GM21367 (cell line): Measurements from ENCODE around the gene GZMM.

Experiments used
- ATAC-seq: cut with Tn5 transposase; IDR thresholded peaks from one replicate; pipeline ENCODE4 v1.9.1; 2021; ENCODE audit not compliant: unreplicated experiment

GZMM gene

DNA sequence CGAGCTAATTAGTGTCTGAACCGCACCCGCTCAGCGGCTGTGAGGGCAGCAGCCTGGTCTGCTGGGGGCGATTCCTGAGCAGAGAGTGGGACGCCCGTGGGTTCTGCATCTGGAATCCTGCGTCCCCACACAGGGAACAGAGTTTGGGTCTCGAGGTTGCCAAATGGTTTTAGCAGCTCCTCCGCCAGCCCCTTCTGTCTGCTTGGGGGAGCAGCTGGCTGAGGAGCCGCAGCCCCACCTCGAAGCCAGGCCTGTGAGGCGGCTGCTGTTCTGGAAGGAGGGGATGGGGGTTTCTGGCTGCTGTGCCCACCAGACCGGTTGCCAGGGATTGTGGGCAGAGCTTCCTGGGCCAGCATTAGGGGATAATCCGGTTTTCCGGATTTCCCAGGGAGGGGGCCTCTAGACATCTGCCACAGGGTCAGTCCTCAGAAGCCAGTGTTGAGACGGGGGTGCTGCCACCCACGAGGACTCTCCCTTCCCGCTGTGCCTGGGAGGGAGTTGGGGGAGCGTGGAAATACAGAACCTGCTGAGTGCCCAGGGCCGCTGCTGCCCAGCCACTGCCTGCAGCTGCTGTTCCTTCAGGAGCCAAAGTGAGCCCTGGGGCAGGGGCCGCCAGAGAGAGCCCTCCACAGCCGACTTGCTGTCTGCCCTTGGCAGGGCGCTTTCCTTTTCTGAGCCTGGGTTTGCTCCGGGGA is 10.3 kb upstream of the GZMM start:
- ATAC-seq: no peak

DNA sequence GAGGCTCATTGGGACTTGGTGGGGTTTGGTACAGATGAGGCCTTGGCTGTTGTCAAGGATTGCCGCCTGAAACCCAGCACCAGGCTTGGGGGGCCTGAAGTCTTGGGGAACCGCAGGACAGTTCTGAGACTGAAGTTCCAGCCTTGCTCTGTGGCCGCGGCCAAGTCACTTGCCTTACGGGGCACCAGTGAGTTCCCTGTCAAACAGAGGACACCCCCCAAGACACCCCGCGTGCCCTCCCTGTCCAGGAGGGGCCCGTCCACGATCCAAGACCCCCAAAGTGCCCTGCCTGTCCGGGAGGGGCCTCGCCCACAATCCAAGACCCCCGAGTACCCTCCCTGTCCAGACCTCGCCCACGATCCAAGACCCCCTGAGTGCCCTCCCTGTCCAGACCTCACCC is 9.8 kb upstream of the GZMM start:
- ATAC-seq: no peak

DNA sequence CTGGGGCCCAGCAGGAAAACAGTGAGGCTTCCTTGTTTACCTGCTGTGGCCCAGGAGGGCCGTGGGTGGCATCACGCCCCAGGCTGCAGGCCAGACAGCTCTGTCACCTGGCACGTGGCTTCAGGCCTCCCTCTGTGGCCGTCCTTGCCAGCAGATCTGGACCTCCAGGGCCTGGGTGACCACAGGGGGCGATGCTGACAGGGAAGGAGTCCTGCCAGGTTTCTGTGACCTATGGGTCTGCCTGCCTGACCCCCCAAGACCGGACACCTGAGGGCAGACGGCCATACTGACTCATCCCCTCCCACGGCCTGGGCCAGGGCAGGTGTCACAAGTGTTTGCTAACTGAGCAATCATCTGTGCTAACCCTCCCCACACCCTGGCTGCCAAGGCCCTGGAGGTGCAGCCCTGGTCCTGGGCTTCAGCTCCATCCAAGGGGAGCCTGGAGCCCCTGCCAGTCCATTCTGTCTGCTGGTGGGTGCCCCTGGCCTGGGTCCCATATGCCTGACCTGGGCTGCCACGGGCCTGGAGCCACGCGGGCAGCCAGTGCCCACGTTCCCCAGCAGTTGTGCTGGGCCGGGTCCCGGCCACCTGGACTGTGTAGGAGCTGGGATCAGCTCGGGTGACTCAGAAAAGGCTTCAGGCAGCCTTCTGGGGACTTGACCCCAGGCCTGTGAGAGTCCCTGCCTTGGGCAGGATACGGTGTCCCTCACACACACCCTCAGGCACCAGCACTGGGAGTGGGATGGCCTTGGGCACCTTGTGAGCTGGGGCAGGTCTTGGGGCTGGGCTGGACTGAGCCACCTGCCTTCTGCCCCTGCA is 8.6 kb upstream of the GZMM start:
- ATAC-seq: no peak

DNA sequence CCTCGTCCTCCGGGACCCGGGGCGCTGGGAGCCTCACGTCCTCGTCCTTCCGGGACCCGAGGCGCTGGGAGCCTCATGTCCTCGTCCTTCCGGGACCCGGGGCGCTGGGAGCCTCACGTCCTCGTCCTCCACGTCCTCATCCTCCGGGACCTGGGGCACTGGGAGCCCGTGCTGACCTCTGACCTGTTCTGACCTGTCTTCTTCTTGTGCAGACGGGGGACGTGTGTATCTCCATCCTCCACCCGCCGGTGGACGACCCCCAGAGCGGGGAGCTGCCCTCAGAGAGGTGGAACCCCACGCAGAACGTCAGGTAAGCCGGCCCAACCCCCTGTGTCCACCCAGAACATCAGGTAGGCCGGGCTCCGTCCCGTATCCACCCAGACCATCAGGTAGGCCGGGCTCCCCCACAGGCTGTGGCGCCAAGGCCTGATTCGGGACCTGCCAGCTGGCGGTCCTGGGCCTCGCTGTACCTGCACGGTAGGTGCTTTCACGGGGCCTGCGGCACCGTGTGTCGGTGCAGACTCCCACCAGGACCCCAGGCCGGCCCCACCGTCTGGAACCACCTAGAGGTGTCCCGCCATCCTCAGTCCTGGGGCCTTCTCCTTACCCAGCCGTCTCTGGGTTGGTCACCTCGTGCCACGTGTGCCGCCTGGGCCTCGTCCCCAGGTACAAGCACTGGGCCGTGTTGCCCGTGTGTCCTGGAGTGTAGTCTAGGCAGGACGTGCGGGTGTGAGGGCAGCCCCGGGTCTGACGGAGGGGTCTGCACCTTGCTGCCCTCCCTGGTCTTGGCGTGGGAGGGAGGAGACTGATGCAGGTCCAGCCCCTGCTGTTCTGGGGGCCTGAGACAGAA is 7.6 kb upstream of the GZMM start:
- no peak for ATAC-seq

DNA sequence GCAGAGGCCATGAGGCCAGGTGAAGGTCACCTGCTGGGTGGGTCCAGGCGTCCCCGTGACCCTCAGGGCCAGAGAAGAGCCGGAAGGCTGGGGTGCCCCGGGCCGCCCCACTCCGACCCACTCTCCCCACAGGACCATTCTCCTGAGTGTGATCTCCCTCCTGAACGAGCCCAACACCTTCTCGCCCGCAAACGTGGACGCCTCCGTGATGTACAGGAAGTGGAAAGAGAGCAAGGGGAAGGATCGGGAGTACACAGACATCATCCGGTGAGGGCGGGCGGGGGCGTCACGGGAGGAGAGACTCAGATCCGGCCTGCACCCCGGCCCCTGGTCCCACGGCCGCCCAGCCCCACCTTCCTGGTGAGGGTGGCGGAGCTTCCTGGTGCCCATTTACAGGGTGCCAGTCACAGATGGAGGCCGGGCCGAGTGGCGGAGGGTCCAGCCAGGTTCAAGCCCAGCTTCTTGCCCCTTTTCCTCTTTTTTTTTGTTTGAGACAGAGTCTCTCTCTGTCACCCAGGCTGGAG is 6.9 kb upstream of the GZMM start:
- no peak for ATAC-seq

DNA sequence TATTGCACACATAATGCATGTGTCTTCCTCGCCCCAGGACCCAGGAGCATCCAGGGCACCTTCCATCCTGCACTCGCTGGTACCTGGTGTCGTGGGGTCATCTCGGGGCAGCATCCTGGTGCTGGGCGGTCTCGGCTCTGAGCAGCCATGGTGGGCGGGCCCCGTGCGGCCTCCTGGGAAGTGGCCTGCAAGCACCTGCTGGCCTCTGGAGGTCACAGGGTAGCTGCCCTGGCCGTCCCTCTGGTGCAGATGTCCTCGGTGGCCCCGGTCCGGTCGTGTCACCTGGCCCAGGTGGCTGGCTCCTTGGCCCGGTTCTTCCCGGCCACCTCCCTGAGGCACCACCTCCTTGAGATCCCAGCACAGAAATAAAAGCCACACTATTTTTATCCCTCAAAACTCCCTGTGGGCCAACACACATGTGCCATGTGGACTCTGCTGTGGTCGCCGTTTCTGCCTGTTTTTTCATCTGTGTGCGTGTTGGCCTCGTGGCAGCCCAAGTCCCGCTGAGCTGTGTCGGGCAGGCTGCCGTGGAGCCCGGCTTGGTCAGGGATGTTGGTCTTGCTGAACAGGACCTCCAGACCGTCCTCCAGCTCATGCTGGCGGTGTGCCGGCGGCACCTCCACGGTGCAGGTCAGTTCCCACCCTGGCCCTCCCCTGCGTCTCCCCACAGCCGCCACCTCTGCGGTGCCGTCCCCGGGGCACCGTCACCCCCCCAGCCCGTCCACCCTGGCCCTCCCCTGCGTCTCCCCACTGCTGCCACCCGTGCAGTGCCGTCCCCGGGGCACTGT is 5.0 kb upstream of the GZMM start:
- no peak for ATAC-seq

DNA sequence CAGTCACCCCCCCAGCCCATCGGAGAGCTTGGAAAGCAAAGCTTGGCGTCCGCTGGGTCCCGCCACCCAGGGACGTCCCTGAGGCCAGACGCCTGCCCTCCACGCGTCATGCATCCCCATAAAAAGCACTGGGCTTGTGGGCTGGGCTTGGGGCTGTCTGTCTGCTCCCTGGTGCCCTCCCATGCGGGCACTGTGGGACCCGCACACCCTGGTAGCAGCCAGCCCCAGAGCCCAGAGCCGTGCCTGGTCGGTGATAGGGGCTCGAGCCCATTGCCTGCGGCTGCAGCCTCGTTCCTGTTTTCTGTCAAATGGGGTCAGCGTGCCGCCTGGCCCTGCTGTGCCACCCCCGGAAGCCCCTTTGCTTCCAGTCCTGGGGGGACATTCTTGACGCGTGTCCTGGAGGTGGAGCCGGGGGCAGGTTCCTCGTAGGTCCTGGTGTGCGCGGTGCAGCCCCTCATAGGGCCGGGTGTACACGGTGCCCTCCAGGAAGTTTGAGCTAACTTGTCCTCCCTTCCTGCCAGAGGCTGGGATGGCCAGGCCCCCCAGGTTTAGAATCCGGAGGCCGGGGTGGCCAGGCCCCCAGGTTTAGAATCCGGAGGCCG is 4.3 kb upstream of the GZMM start:
- no peak for ATAC-seq

DNA sequence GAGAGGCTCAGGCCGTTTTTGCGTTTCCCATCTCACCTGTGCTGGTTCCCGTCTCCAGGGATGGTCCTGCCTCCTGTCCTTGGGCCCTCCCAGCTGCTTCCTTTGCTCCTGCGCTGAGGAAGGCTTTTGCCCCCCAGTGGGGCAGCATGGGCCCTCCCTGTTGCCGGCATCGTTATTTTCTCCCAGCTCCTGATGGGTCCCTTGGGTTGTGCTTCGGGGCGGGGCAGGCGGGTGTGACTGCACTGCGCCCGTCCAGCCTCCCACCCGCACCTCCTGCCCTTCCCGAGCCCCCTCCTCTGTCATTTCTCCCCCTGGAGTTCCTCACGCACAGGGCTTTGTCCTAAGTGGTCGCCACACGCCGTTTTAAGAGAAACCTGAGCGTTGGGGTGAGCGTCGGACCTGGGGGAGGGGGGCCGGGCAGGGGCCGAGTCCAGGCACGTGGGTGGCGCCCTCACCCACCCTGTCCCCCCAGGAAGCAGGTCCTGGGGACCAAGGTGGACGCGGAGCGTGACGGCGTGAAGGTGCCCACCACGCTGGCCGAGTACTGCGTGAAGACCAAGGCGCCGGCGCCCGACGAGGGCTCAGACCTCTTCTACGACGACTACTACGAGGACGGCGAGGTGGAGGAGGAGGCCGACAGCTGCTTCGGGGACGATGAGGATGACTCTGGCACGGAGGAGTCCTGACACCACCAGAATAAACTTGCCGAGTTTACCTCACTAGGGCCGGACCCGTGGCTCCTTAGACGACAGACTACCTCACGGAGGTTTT is 2.8 kb upstream of the GZMM start:
- ATAC-seq: no peak

DNA sequence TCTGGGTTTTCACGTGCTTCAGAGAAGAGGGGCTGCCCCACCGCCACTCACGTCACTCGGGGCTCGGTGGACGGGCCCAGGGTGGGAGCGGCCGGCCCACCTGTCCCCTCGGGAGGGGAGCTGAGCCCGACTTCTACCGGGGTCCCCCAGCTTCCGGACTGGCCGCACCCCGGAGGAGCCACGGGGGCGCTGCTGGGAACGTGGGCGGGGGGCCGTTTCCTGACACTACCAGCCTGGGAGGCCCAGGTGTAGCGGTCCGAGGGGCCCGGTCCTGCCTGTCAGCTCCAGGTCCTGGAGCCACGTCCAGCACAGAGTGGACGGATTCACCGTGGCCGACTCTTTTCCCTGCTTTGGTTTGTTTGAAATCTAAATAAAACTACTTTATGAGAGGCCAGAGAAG is 2.2 kb upstream of the GZMM start:
- no peak for ATAC-seq

DNA sequence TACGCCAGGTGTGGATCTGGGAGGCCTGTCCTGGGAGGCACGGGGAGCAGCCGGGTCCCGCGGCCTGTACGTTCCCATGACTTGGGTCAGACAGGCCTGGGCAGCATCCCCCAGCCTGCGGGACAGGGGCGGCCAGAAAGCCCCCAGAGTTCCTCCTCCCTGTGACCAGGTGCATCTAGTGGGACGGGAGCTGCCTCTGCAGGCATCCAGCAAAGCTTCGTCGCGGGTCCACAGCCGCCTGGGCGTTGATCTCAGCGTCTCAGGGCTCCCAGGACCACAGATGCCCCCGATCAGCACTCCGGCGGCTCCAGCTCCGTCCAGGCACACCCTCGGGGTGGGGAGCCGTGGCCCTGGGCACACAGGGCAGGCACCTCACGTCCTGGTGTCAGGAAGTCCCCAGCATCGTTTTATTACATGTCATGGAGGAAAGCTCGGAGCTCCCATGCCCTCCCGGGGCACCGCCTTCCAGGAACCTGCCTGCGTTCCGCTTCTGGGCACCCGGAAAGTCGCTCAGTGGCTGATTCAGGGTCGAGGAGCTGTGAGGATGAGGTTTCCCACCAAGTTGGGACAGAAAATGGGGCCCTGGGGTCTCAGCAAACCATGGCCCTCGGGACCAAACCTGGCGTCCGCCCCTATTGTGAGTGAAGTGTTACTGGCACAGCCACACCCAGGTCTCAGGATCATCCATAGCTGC is 1.5 kb upstream of the GZMM start:
- ATAC-seq: no peak

DNA sequence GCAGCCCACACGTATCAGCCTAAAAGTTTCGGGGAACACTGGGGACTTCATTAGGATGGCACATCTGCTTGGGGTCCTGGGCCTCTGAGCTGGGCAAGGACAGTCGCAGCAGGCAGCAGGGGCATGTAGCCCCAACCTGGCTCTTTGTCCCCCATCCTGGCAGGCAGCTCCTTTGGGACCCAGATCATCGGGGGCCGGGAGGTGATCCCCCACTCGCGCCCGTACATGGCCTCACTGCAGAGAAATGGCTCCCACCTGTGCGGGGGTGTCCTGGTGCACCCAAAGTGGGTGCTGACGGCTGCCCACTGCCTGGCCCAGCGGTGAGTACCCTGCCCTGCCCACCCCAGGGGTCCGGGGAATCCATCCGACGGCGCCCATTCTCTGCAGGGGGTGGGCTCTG is 3.3 kb downstream of the GZMM start:
- ATAC-seq: no peak

DNA sequence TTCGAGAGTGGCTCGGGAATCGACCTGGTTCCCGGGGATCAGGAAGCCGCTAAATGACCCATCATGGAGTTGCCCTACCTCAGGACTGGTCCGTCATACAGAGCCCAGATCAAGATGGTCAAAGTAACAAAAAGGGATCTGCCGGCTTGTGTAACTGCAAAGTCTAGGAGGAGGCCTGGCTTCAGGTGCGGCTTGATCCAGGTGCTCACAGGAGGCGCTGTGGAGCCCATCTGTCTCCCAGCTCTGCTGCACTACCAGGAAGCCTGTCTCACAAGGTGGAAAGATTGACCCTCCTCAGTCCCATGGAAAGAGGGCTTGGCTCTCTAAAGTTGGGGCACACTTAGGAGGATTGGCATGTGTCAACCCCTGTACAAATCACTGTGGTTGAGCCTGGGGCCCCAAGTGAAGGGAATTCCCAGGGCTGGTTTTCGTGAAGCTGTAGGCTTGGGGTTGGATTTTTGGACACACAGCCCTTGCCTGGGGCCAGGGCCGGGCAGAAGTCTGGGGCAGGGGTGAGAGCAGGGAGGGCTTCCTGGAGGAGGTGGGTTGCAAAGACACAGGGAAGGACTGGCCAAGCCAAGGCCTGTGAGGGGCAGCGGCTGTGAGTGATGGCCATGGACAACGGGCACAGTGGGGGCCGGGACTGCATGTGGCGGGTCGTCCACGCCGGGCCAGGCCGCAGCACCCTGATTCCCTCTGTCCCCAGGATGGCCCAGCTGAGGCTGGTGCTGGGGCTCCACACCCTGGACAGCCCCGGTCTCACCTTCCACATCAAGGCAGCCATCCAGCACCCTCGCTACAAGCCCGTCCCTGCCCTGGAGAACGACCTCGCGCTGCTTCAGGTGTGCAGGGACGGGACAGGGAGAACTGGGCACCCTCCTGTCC is 4.2 kb downstream of the GZMM start:
- no peak for ATAC-seq

DNA sequence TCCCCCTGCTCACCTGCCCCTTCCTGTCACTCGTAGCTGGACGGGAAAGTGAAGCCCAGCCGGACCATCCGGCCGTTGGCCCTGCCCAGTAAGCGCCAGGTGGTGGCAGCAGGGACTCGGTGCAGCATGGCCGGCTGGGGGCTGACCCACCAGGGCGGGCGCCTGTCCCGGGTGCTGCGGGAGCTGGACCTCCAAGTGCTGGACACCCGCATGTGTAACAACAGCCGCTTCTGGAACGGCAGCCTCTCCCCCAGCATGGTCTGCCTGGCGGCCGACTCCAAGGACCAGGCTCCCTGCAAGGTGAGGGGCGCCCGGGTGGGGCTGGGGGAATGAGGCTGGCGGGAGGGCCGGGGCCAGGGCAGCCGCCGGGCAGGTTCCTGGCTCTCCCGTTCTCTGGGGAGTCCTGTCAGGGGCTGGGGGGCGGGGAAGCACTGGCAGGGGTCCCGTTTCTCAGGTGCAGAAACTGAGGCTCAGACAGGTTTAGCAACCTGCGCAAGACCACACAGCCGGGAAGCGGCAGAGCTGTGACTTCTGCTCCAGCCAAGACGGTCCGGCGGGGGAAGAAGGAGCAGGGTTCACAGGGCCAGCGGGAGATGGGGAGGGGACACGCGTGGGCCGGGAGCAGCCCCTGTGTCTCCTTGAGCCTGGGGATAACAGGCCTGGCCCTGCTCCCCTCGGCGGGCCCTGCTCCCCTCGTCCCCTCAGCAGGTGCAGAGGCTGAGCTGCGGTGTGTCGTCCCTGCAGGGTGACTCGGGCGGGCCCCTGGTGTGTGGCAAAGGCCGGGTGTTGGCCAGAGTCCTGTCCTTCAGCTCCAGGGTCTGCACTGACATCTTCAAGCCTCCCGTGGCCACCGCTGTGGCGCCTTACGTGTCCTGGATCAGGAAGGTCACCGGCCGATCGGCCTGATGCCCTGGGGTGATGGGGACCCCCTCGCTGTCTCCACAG is 5.3 kb downstream of the GZMM start:
- ATAC-seq: no peak

DNA sequence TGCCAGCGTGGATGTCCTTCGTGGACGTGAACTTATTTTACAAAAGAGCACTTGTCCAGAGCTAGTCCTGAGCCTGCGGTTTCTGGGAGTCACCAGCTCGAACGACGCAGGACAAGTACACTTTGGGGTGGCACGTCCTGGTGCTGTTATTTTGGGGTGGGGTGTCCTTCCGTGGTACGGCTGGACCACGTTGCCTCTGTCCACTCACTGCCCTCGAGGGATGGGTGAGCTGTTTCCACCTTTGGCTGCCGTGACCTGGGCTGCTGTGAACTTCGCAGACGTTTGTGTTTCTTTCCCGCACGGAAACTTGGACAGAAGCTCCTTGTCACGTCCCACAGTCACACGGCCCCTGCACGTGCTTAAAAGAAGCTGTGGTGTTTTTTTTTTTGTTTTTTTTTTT is 11.0 kb downstream of the GZMM start:
- ATAC-seq: no peak

DNA sequence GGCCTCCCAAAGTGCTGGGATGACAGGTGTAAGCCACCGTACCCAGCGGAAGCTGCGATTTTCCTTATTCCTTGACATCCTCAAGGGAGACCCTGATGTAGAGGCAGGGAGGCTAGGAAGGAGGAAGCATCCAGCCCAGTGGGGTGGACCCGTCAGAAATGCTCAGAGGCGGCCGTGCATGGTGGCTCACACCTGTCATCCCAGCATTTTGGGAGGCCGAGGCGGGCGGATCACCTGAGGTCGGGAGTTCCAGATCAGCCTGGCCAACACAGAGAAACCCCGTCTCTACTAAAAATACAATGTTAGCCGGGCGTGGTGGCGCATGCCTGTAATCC is 11.6 kb downstream of the GZMM start:
- no peak for ATAC-seq

DNA sequence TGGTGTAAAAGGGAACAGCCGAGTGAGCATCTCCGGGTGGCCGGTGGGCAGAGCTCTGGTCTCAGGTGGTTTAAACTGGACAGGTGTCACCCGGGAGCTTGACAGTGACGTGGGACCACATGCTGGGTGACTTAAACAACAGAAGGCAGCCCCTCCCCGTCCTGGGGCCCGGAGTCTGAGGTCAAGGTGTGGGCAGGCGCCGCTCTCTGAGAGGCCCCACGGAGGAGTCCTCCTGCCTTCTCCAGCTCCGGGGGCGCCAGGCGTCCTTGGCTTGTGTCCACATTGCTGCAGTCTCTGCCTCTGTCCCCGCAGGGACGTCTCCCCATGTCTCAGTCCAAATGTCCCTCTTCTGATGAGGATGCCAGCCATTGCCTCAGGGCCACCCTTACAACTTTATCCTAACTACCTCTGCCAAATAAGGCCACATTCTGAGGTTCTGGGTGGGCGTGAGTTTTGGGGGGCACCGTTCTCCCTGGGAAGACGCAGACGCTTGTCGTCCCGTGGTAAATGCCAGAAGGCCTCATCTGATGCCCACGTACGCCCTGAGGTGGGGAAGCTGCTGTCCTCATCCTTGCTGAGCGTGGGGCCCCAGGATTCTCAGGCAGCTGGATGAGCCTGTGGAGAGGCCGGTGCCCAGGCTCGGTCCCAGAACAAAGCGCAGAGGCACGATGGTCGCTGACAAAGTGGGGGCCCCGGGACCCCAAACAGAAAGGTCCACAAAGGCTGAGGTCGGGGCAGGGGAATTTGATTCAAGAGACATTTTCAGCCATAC is 12.9 kb downstream of the GZMM start:
- no peak for ATAC-seq
